K562 (cell line): ENCODE measurements around the gene SETD7. TPM values are rescaled to one million over a fixed set of nuclear protein-coding genes. Genes with fewer than 3 reads are reported as not detected.

ENCODE experiments used
- ATAC-seq: fragments of 200-7000 bp; cut with Tn5 transposase; 3 replicates; pipeline ENCODE4 v1.9.1; 2020; ENCODE audit warnings: moderate library complexity
- BruUV-seq: library from RNA; stranded (reverse); fragments of 400-500 nt; replicated peaks from 2 replicates; lab custom pipeline; 2021; lab: Mats Ljungman, UMichigan
- CTCF ChIA-PET: fragments of 300-600 bp; formaldehyde crosslinking; extraction: SDS; loops from one replicate; lab custom pipeline; 2021; ENCODE audit warnings: low intra/inter-chr PET ratio; lab: Yijun Ruan, JAX
- POLR2A ChIA-PET: fragments of 300-600, 350-650 bp; sonication (Branson Sonifier 250); formaldehyde crosslinking; extraction: SDS; loops from one replicate; lab custom pipeline; 2021; ENCODE audit warnings: antibody characterized with exemption, inconsistent platforms; lab: Yijun Ruan, JAX
- DNase-seq, 4 experiments: peaks; one replicate each; pipeline versions ENCODE4 v3.0.0 to v3.0.0-alpha.2; 2011 to 2018; ENCODE audit warnings: low spot score in 3 of 4, mixed read lengths in 3 of 4; ENCODE audit errors: extremely low read depth in 1 of 4
- FAIRE-seq: peaks from 2 replicates; lab custom pipeline; 2011; peaks lifted over from hg19 to GRCh38; lab: Jason Lieb, UNC
- H2AFZ ChIP-seq: 2 replicates; pipeline ENCODE4 v1.6.0; 2011; ENCODE audit warnings: low read depth, low read length, control low read depth, inconsistent platforms
- H3K27ac ChIP-seq: fragments of 200-600 bp; 3 replicates; pipeline ENCODE4 v1.8.0; 2011; ENCODE audit warnings: low read depth, mild to moderate bottlenecking, control low read depth, inconsistent platforms, low read length, moderate library complexity, mixed read lengths; ENCODE audit errors: extremely low read depth
- H3K27me3 ChIP-seq, 2 experiments: fragments of 300-600 bp in 1 of 2; 2 replicates in 1 of 2; 3 replicates in 1 of 2; pipeline versions ENCODE4 v1.6.0 to v1.8.0; 2011; ENCODE audit warnings: inconsistent platforms in 2 of 2, low read length in 2 of 2, mild to moderate bottlenecking in 1 of 2, mixed read lengths in 1 of 2, moderate library complexity in 1 of 2; ENCODE audit not compliant: control insufficient read depth in 2 of 2, insufficient read depth in 2 of 2
- H3K36me3 ChIP-seq: fragments of 300-600 bp; 3 replicates; pipeline ENCODE4 v1.8.0; 2011; ENCODE audit warnings: mild to moderate bottlenecking, low read length, inconsistent platforms; ENCODE audit not compliant: control insufficient read depth, insufficient read depth
- H3K4me1 ChIP-seq, 2 experiments: fragments of 200-600 bp in 1 of 2; replicated peaks in 1 of 2; 2 replicates in 1 of 2; 3 replicates in 1 of 2; pipeline versions ENCODE4 v1.5.1 to v1.8.0; 2011; ENCODE audit warnings: inconsistent platforms in 2 of 2, low read length in 2 of 2, mild to moderate bottlenecking in 1 of 2, mixed read lengths in 1 of 2, moderate library complexity in 1 of 2; ENCODE audit not compliant: control insufficient read depth in 2 of 2, insufficient read depth in 2 of 2
- H3K4me2 ChIP-seq: 2 replicates; pipeline ENCODE4 v1.6.1; 2011; ENCODE audit warnings: low read length, control low read depth, inconsistent platforms, mixed read lengths; ENCODE audit not compliant: insufficient read depth
- H3K4me3 ChIP-seq: fragments of 200-600 bp; sonication (generic), shearing (Covaris generic); 2 replicates; pipeline ENCODE4 v1.5.1; 2016; ENCODE audit warnings: control low read depth, inconsistent platforms
- H3K79me2 ChIP-seq: fragments of 200-600 bp; 3 replicates; pipeline ENCODE4 v1.8.0; 2011; ENCODE audit warnings: low read length, inconsistent platforms; ENCODE audit not compliant: control insufficient read depth, insufficient read depth
- H3K9ac ChIP-seq, 2 experiments: 2 replicates each; pipeline versions ENCODE4 v1.6.0 to v1.6.1; 2011; ENCODE audit warnings: low read depth in 2 of 2, low read length in 2 of 2, control low read depth in 1 of 2, inconsistent platforms in 1 of 2, mild to moderate bottlenecking in 1 of 2, mixed read lengths in 1 of 2; ENCODE audit not compliant: insufficient read depth in 1 of 2
- H3K9me1 ChIP-seq: one replicate; pipeline ENCODE4 v1.6.0; 2011; ENCODE audit warnings: inconsistent platforms, mild to moderate bottlenecking, low read length, moderate library complexity; ENCODE audit not compliant: control insufficient read depth, insufficient read depth
- H3K9me3 ChIP-seq: replicated peaks from 2 replicates; pipeline ENCODE4 v1.5.1; 2011; ENCODE audit warnings: low read depth, low read length, inconsistent platforms; ENCODE audit not compliant: control insufficient read depth, insufficient read depth
- H4K20me1 ChIP-seq: replicated peaks from 2 replicates; pipeline ENCODE4 v1.6.1; 2011; ENCODE audit warnings: low read length, inconsistent platforms, mixed read lengths; ENCODE audit not compliant: control insufficient read depth, insufficient read depth
- CBX1 ChIP-seq: sonication (generic); IDR thresholded peaks from 2 replicates; pipeline ENCODE4 v1.6.1; 2016; ENCODE audit warnings: antibody characterized with exemption, low read depth, mild to moderate bottlenecking
- DIDO1 ChIP-seq: fragments of 450-650 bp; IDR thresholded peaks from 2 replicates; pipeline ENCODE4 v1.6.1; 2016; ENCODE audit warnings: low read depth, missing biosample characterization, missing genetic modification characterization
- DMBX1 ChIP-seq: fragments of 250-450 bp; sonication (Bioruptor Pico); IDR thresholded peaks from 2 replicates; pipeline ENCODE4 v1.8.0; 2022; ENCODE audit warnings: inconsistent platforms, mild to moderate bottlenecking, moderate library complexity, borderline replicate concordance
- GATAD2B ChIP-seq: fragments of 450-650 bp; IDR thresholded peaks from 2 replicates; pipeline ENCODE4 v1.6.1; 2017; ENCODE audit warnings: mild to moderate bottlenecking, borderline replicate concordance
- MBD2 ChIP-seq: sonication (generic); IDR thresholded peaks from 2 replicates; pipeline ENCODE4 v1.6.1; 2016; ENCODE audit warnings: low read depth, borderline replicate concordance
- MLLT1 ChIP-seq, 2 experiments: fragments of 450-650 bp; IDR thresholded peaks; 2 replicates each; pipeline ENCODE4 v1.6.1; 2016
- NFYB ChIP-seq: IDR thresholded peaks from 2 replicates; pipeline ENCODE4 v1.6.1; 2011; ENCODE audit warnings: mild to moderate bottlenecking, moderate library complexity; ENCODE audit not compliant: insufficient read length; ENCODE audit errors: extremely low read depth
- PHB2 ChIP-seq: fragments of 450-650 bp; IDR thresholded peaks from 2 replicates; pipeline ENCODE4 v1.6.1; 2017; ENCODE audit warnings: low read depth
- PHF20 ChIP-seq: fragments of 450-650 bp; IDR thresholded peaks from 2 replicates; pipeline ENCODE4 v1.6.1; 2018; ENCODE audit not compliant: partially characterized antibody
- PYGO2 ChIP-seq: fragments of 450-650 bp; IDR thresholded peaks from 2 replicates; pipeline ENCODE4 v1.6.1; 2016; ENCODE audit warnings: mild to moderate bottlenecking, missing genetic modification characterization, moderate library complexity, missing compliant biosample characterization
- SREBF1 ChIP-seq: fragments of 150-350 bp; IDR thresholded peaks from 2 replicates; pipeline ENCODE4 v1.6.1; 2014; ENCODE audit warnings: antibody characterized with exemption, low read depth, low read length, borderline replicate concordance
- XRCC3 ChIP-seq: fragments of 450-650 bp; IDR thresholded peaks from 2 replicates; pipeline ENCODE4 v1.6.1; 2017; ENCODE audit warnings: mild to moderate bottlenecking, moderate library complexity
- ZNF354B ChIP-seq: fragments of 250-450 bp; sonication (Bioruptor Pico); IDR thresholded peaks from 2 replicates; pipeline ENCODE4 v1.4.0; 2020
- whole genome bisulfite sequencing: fragments of 100-300 bp; shearing (Covaris generic); methylation state at CpG from one replicate; pipeline ENCODE4 v1.1.6; 2016; ENCODE audit warnings: low coverage, mixed read lengths; ENCODE audit not compliant: insufficient coverage; ENCODE audit errors: missing lambda C conversion rate; 5-methylcytosine and 5-hydroxymethylcytosine counted together
- in situ Hi-C: fragments of 300-500 bp; cut with MboI; formaldehyde crosslinking; loops from 4 replicates; pipeline ENCODE4 v1.15.0; 2018; ENCODE audit warnings: inconsistent platforms, mixed read lengths
- intact Hi-C: fragments of 100-400 bp; cut with micrococcal nuclease; formaldehyde crosslinking; loops from 2 replicates; pipeline ENCODE4 v1.14.2; 2022
- polyA plus RNA-seq, 8 experiments: library from polyadenylated mRNA; depleted of rRNA in 4 of 8; stranded (reverse) in 5 of 8; unstranded in 3 of 8; fragments of >200 nt; fragmentation: Nextera tagmentation in 2 of 8; fragmentation: Illumina TruSeq in 1 of 8; extraction: Ambion mirVana in 2 of 8; extraction: Trizol in 1 of 8; gene quantifications; 2 replicates each; pipeline versions ENCODE4 v1.2.1 to v1.2.3, GENCODE V29; 2011 to 2014; ENCODE audit warnings: inconsistent platforms in 1 of 8, missing spikeins in 1 of 8
- total RNA-seq, 7 experiments: library from RNA; depleted of rRNA in 6 of 7; stranded (reverse); fragments of >200 nt in 6 of 7; fragmentation: Illumina TruSeq in 2 of 7; extraction: Trizol in 2 of 7; gene quantifications; 2 replicates each; pipeline versions ENCODE4 v1.2.1 to v1.2.3, GENCODE V29; 2011 to 2021; ENCODE audit warnings: low replicate concordance in 1 of 7
- TF ChIP-seq, protein P1 (sequence below): sonication (generic); formaldehyde crosslinking; IDR thresholded peaks from 2 replicates; pipeline ENCODE4 v1.8.0; 2022; ENCODE audit warnings: mild to moderate bottlenecking, low read depth, missing genetic modification reagents
- TF ChIP-seq, protein P2 (sequence below), 2 experiments: fragments of 250-450 bp in 1 of 2; fragments of 450-650 bp in 1 of 2; sonication (Bioruptor Pico) in 1 of 2; IDR thresholded peaks; 2 replicates each; pipeline versions ENCODE4 v1.6.1 to v1.8.0; 2016 to 2021; ENCODE audit warnings: mild to moderate bottlenecking in 2 of 2, moderate library complexity in 2 of 2, missing compliant biosample characterization in 1 of 2, missing genetic modification characterization in 1 of 2
- TF ChIP-seq, protein P3 (sequence below), 2 experiments: fragments of 450-650 bp; conservative IDR thresholded peaks; 2 replicates each; pipeline ENCODE4 v1.6.1; 2017; ENCODE audit warnings: mild to moderate bottlenecking in 2 of 2, moderate library complexity in 2 of 2

Gene SETD7
- total and polyA plus RNA-seq, 9 of the 15 experiments (the other 6 are each of a cell fraction or from before 2014, with no cell fraction given), result 0.37 to 2.4 (median 1.7) TPM

DNA sequence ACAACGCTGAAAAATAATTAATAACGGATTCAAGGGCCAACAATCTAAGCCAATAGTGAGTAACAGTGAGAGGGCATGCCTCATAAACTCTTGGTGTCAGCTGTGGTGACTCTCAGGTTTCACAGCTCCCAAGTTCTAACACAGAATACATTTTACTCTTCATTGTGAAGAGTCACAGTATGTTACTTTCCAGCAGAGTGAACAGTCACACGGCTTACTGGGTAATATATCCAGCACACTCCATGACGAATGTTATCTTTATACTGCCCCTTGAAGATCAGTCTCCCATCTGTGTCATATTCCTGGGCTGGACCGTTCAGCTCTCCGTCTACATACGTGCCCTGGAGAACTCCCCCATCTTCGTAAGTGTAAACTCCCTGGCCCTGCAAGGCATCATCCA lies 23.1 kb downstream of the SETD7 start:
- Histone ChIP-seq H3K27ac (no peak overlapping the region), H2AFZ (no peak overlapping the region; the same call in 1 of the 2 replicates), H3K4me1 (no peaks in the 10 kb centered on the region), H3K9me3 (no peaks in the 10 kb centered on the region), H3K9ac (no peak overlapping the region), H3K79me2 (no peaks in the 10 kb centered on the region), H3K4me3 (no peak overlapping the region), H4K20me1 (no peaks in the 10 kb centered on the region), H3K9me1 (no peaks in the 10 kb centered on the region), H3K4me2 (no peak overlapping the region), H3K36me3 (no peaks in the 10 kb centered on the region)
- ChIA-PET CTCF (no interaction called here), POLR2A (interaction anchor here (0.6 kb wide), 1 partner anchor 42 kb away, joined by 4 read pairs; no protein-coding TSS in a partner anchor)
- BruUV-seq, result no TSS peak
- intact Hi-C loops, result loop anchor here (10.0 kb wide), 2 partner anchors 308 to 498 kb away; no protein-coding TSS in a partner anchor
- ATAC-seq (peak; percentile 23; the same call in 2 of the 3 replicates), DNase-seq (no peak), FAIRE-seq (peak; percentile 49)
- in situ Hi-C loops, result loop anchor here (25.0 kb wide), 1 partner anchor 496 kb away; no protein-coding TSS in a partner anchor
- WGBS, result 3% methylated on average over 8 of the region's 8 CpGs
- TF ChIP-seq PHB2 (no peak), CBX1 (no peak), MLLT1 (IDR thresholded peaks at IDR 0.05) (no peak), SREBF1 (no peak), XRCC3 (no peak), DMBX1 (no peak), DIDO1 (tag) (no peak), MBD2 (no peak), PYGO2 (tag) (no peak), ZNF354B (no peak), GATAD2B (no peak), PHF20 (no peak), NFYB (no peak)
- TF ChIP-seq, protein P1, sequence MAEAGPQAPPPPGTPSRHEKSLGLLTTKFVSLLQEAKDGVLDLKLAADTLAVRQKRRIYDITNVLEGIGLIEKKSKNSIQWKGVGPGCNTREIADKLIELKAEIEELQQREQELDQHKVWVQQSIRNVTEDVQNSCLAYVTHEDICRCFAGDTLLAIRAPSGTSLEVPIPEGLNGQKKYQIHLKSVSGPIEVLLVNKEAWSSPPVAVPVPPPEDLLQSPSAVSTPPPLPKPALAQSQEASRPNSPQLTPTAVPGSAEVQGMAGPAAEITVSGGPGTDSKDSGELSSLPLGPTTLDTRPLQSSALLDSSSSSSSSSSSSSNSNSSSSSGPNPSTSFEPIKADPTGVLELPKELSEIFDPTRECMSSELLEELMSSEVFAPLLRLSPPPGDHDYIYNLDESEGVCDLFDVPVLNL, result no peak
- TF ChIP-seq, protein P2, sequence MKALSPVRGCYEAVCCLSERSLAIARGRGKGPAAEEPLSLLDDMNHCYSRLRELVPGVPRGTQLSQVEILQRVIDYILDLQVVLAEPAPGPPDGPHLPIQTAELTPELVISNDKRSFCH (CRISPR knock-in tag; IDR thresholded peaks at IDR 0.05), result no peak
- TF ChIP-seq, protein P2 (tag; IDR thresholded peaks at IDR 0.05), result no peak
- TF ChIP-seq, protein P3, sequence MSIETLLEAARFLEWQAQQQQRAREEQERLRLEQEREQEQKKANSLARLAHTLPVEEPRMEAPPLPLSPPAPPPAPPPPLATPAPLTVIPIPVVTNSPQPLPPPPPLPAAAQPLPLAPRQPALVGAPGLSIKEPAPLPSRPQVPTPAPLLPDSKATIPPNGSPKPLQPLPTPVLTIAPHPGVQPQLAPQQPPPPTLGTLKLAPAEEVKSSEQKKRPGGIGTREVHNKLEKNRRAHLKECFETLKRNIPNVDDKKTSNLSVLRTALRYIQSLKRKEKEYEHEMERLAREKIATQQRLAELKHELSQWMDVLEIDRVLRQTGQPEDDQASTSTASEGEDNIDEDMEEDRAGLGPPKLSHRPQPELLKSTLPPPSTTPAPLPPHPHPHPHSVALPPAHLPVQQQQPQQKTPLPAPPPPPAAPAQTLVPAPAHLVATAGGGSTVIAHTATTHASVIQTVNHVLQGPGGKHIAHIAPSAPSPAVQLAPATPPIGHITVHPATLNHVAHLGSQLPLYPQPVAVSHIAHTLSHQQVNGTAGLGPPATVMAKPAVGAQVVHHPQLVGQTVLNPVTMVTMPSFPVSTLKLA (conservative IDR thresholded peaks at IDR 0.05), result no peak
- TF ChIP-seq, all 486 proteins: peak for 0
- peaks cover 7 to 16% of the 10 kb centered on the region in 2 experiments; a peak in 4 of 5 replicates for H3K27me3 ChIP-seq
